Vagina (tissue), 2 donors: ENCODE data around the gene PCARE.

Experiments
- POLR2A ChIP-seq, 2 donors: fragments of 450-650 bp; IDR thresholded peaks; one replicate each; pipeline ENCODE4 v1.6.1; 2017; ENCODE audit warnings: antibody characterized with exemption in 2 of 2, mild to moderate bottlenecking in 2 of 2, moderate library complexity in 2 of 2
- TF ChIP-seq, protein P1 (sequence below), 3 experiments: fragments of 450-650 bp in 2 of 3; fragments of 200-600 bp in 1 of 3; sonication (generic) in 1 of 3; IDR thresholded peaks; one replicate each; pipeline ENCODE4 v1.5.1; 2017 to 2019; ENCODE audit warnings: antibody characterized with exemption in 3 of 3, mild to moderate bottlenecking in 2 of 3, moderate library complexity in 2 of 3

DNA sequence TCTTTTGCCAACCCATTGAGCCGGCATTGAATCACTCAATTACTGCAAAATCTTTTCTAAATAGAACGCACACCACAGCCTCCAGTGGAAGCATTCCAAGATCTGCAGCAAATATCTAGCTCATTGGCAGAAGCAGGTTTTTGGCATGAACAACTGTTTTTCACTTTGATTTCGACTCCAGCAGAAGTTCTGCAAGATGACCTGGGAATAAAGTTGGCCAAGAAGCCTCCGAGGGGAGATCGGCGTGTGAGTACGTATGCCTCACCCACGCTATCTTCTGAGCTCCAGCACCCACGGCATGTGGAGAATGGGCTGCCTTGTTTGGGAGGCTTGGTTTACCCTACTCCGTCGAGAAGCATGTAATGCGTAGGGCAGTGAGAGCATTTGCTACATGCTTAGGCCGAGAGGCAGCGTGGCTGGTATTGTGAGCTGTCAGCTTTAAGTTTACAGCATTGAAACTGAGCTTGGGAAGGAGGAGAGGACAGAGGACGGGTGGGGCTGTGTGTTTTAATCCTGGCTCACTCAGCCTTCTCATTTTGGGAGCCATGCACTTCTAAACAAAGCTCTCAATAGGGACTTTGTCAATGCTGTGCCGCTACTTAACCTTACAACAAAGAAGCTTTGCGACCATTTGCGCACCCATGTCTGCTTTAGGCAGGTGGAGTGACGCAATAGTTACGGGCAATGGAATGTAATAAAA, 10.5 kb downstream of the PCARE start:
- TF ChIP-seq, protein P1, sequence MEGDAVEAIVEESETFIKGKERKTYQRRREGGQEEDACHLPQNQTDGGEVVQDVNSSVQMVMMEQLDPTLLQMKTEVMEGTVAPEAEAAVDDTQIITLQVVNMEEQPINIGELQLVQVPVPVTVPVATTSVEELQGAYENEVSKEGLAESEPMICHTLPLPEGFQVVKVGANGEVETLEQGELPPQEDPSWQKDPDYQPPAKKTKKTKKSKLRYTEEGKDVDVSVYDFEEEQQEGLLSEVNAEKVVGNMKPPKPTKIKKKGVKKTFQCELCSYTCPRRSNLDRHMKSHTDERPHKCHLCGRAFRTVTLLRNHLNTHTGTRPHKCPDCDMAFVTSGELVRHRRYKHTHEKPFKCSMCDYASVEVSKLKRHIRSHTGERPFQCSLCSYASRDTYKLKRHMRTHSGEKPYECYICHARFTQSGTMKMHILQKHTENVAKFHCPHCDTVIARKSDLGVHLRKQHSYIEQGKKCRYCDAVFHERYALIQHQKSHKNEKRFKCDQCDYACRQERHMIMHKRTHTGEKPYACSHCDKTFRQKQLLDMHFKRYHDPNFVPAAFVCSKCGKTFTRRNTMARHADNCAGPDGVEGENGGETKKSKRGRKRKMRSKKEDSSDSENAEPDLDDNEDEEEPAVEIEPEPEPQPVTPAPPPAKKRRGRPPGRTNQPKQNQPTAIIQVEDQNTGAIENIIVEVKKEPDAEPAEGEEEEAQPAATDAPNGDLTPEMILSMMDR (IDR thresholded peaks at IDR 0.05), result no peak
- no peak for TF ChIP-seq POLR2A (IDR thresholded peaks at IDR 0.05)
